Panc1 (cell line): Measurements from ENCODE around the gene EBNA1BP2. TPM values are rescaled to one million over a fixed set of nuclear protein-coding genes. Genes with fewer than 3 reads are reported as not detected.

Source experiments
- ATAC-seq: fragments of 200-7000 bp; cut with Tn5 transposase; 2 replicates; pipeline ENCODE4 v1.9.1; 2020; ENCODE audit warnings: mild to moderate bottlenecking, moderate library complexity
- BruUV-seq: library from RNA; stranded (reverse); fragments of 400-500 nt; replicated peaks from 2 replicates; lab custom pipeline; 2021; lab: Mats Ljungman, UMichigan
- CTCF ChIA-PET: fragments of 300-600 bp; sonication (Branson Sonifier 250); formaldehyde crosslinking; loops from one replicate; lab custom pipeline; 2022; ENCODE audit warnings: antibody characterized with exemption; lab: Charles Lee
- POLR2A ChIA-PET: fragments of 300-600 bp; sonication (Branson Sonifier 250); formaldehyde crosslinking; loops from one replicate; lab custom pipeline; 2022; ENCODE audit warnings: antibody characterized with exemption; lab: Charles Lee
- DNase-seq: peaks from one replicate; pipeline ENCODE4 v3.0.0-alpha.2; 2010; ENCODE audit warnings: low read depth, low spot score
- H3K27ac ChIP-seq: 2 replicates; pipeline ENCODE4 v1.5.1; 2011; ENCODE audit warnings: mild to moderate bottlenecking, low read length, inconsistent platforms
- H3K27me3 ChIP-seq: fragments of 200-500 bp; sonication (Bioruptor generic); 2 replicates; pipeline ENCODE4 v1.6.0; 2014; ENCODE audit warnings: low read length, inconsistent platforms; ENCODE audit not compliant: control insufficient read depth, insufficient read depth
- H3K36me3 ChIP-seq: fragments of 200-500 bp; sonication (Bioruptor generic); 2 replicates; pipeline ENCODE4 v1.5.1; 2014; ENCODE audit warnings: inconsistent platforms, mild to moderate bottlenecking, low read length, moderate library complexity; ENCODE audit not compliant: control insufficient read depth, insufficient read depth
- H3K4me1 ChIP-seq: 2 replicates; pipeline ENCODE4 v1.5.1; 2011; ENCODE audit warnings: inconsistent platforms, mild to moderate bottlenecking, low read length, moderate library complexity; ENCODE audit not compliant: control insufficient read depth, insufficient read depth
- H3K4me3 ChIP-seq, 2 experiments: 2 replicates each; pipeline ENCODE4 v1.5.1; 2011 to 2012; ENCODE audit warnings: low read depth in 2 of 2, low read length in 2 of 2, mild to moderate bottlenecking in 2 of 2, inconsistent platforms in 1 of 2, moderate library complexity in 1 of 2
- H3K9me3 ChIP-seq: fragments of 200-500 bp; sonication (Bioruptor generic); 2 replicates; pipeline ENCODE4 v1.5.1; 2014; ENCODE audit warnings: low read depth, mild to moderate bottlenecking, inconsistent platforms, low read length, moderate library complexity; ENCODE audit not compliant: control insufficient read depth, insufficient read depth
- POLR2AphosphoS5 ChIP-seq: IDR thresholded peaks from 2 replicates; pipeline ENCODE4 v1.6.1; 2012; ENCODE audit warnings: mild to moderate bottlenecking, low read depth, low read length, moderate library complexity
- REST ChIP-seq, 2 experiments: IDR thresholded peaks; 2 replicates each; pipeline ENCODE4 v1.6.1; 2011 to 2012; ENCODE audit warnings: low read depth in 2 of 2, control low read depth in 1 of 2, low read length in 1 of 2, mild to moderate bottlenecking in 1 of 2, moderate library complexity in 1 of 2; ENCODE audit not compliant: insufficient read depth in 1 of 2
- SIN3A ChIP-seq: IDR thresholded peaks from 2 replicates; pipeline ENCODE4 v1.6.1; 2012; ENCODE audit warnings: low read depth, mild to moderate bottlenecking, low read length, moderate library complexity, borderline replicate concordance; ENCODE audit not compliant: insufficient read depth
- TCF7L2 ChIP-seq: IDR thresholded peaks from 2 replicates; pipeline ENCODE4 v1.6.1; 2011; ENCODE audit warnings: mild to moderate bottlenecking, low read depth, low read length, inconsistent platforms
- in situ Hi-C: cut with HindIII; loops from 2 replicates; pipeline ENCODE4 v1.10.0; 2016; ENCODE audit warnings: low sequenced_read_pairs, low pct_unique_long_range_greater_than_20kb
- intact Hi-C: fragments of 100-400 bp; cut with micrococcal nuclease; formaldehyde crosslinking; loops from one replicate; pipeline ENCODE4 v1.10.0; 2022; ENCODE audit not compliant: unreplicated experiment
- total RNA-seq: library from RNA; stranded (reverse); gene quantifications from one replicate; pipeline ENCODE4 v1.2.1, GENCODE V29; 2021; ENCODE audit not compliant: unreplicated experiment
- TF ChIP-seq, protein P1 (sequence below): fragments of 450-650 bp; IDR thresholded peaks from 2 replicates; pipeline ENCODE4 v1.5.1; 2017; ENCODE audit warnings: mild to moderate bottlenecking

The EBNA1BP2 gene
- total RNA-seq, 1 experiment from 2014 or later: 144 TPM

GRCh38 chr1:43165765-43166164 is 6.3 kb downstream of the EBNA1BP2 start:
- H3K27ac ChIP-seq: no peak overlapping the region
- no peaks in the 10 kb centered on the region for H3K27me3 ChIP-seq
- TF ChIP-seq, protein P1, sequence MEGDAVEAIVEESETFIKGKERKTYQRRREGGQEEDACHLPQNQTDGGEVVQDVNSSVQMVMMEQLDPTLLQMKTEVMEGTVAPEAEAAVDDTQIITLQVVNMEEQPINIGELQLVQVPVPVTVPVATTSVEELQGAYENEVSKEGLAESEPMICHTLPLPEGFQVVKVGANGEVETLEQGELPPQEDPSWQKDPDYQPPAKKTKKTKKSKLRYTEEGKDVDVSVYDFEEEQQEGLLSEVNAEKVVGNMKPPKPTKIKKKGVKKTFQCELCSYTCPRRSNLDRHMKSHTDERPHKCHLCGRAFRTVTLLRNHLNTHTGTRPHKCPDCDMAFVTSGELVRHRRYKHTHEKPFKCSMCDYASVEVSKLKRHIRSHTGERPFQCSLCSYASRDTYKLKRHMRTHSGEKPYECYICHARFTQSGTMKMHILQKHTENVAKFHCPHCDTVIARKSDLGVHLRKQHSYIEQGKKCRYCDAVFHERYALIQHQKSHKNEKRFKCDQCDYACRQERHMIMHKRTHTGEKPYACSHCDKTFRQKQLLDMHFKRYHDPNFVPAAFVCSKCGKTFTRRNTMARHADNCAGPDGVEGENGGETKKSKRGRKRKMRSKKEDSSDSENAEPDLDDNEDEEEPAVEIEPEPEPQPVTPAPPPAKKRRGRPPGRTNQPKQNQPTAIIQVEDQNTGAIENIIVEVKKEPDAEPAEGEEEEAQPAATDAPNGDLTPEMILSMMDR: no peak
- TF ChIP-seq REST (IDR thresholded peaks at IDR 0.05; ENCODE audit: insufficient read depth in 1 of 2, low read depth in 2 of 2, low read length in 1 of 2) (no peak), POLR2AphosphoS5 (no peak), TCF7L2 (no peak), SIN3A (no peak)
- peaks cover 6% of the 10 kb centered on the region; the same call in 1 of the 2 replicates for H3K4me1 ChIP-seq
- DNase-seq: no peak
- H3K4me3 ChIP-seq: no peak overlapping the region
- ChIA-PET CTCF (no interaction called here), POLR2A (no interaction called here)
- H3K9me3 ChIP-seq: no peaks in the 10 kb centered on the region
- BruUV-seq: no TSS peak
- in situ Hi-C loops (no loop called here), intact Hi-C loops (no loop called here)
- peaks cover 32% of the 10 kb centered on the region for H3K36me3 ChIP-seq
- no peak for ATAC-seq

- Histone ChIP-seq H3K27ac (no peak overlapping the region), H3K9me3 (no peaks in the 10 kb centered on the region), H3K27me3 (no peaks in the 10 kb centered on the region), H3K36me3 (peaks cover 31% of the 10 kb centered on the region), H3K4me3 (no peak overlapping the region), H3K4me1 (no peaks in the 10 kb centered on the region; the same call in 1 of the 2 replicates)
- ATAC-seq (no peak), DNase-seq (no peak)
- POLR2A ChIA-PET: no interaction called here
- CTCF ChIA-PET: no interaction called here
- intact Hi-C loops: no loop called here
- in situ Hi-C loops: no loop called here
- no peak for TF ChIP-seq SIN3A
- TF ChIP-seq REST (IDR thresholded peaks at IDR 0.05; ENCODE audit: insufficient read depth in 1 of 2, low read depth in 2 of 2, low read length in 1 of 2): no peak
- TF ChIP-seq, protein P1: no peak
- TF ChIP-seq POLR2AphosphoS5: no peak
- TF ChIP-seq TCF7L2: no peak
- BruUV-seq: no TSS peak
These were observed 6.9 kb downstream of the EBNA1BP2 start for GRCh38 chr1:43165162-43165561.
